GM21367 (cell line): Measurements from ENCODE around the gene ZNF648.
"Not testable (repeated sequence)": the region's sequence is repeated elsewhere in the genome, so short reads cannot be mapped to it uniquely, and the experiment has no call there.

Experiments used
- ATAC-seq: cut with Tn5 transposase; IDR thresholded peaks from one replicate; pipeline ENCODE4 v1.9.1; 2021; ENCODE audit not compliant: unreplicated experiment

ZNF648 gene

GRCh38 chr1:182080040-182080439 lies 18.5 kb upstream of the ZNF648 start:
- no peak for ATAC-seq

- ATAC-seq, result no peak
Observed at GRCh38 chr1:182071924-182072323, 10.4 kb upstream of the ZNF648 start.

- ATAC-seq, result no peak
Observed at GRCh38 chr1:182069028-182069466, 7.5 kb upstream of the ZNF648 start.

- ATAC-seq, result no peak
Observed at GRCh38 chr1:182066934-182067333, 5.4 kb upstream of the ZNF648 start.

- no peak for ATAC-seq
Observed at GRCh38 chr1:182065126-182065845, 3.8 kb upstream of the ZNF648 start.

- no peak for ATAC-seq
Observed at GRCh38 chr1:182064611-182065010, 3.1 kb upstream of the ZNF648 start.

GRCh38 chr1:182062223-182062622 lies 711 bp upstream of the ZNF648 start:
- no peak for ATAC-seq

GRCh38 chr1:182060877-182061276 lies 635 bp downstream of the ZNF648 start:
- no peak for ATAC-seq

GRCh38 chr1:182059936-182060335 lies 1.6 kb downstream of the ZNF648 start:
- no peak for ATAC-seq

- ATAC-seq, result no peak
Observed at GRCh38 chr1:182056601-182057366, 4.7 kb downstream of the ZNF648 start.

GRCh38 chr1:182054698-182055326 lies 6.7 kb downstream of the ZNF648 start:
- ATAC-seq, result peak; percentile 51

GRCh38 chr1:182052355-182052754 lies 9.2 kb downstream of the ZNF648 start:
- no peak for ATAC-seq

- no peak for ATAC-seq
Observed at GRCh38 chr1:182051938-182052337, 9.6 kb downstream of the ZNF648 start.

- no peak for ATAC-seq
Observed at GRCh38 chr1:182050481-182051448, 10.7 kb downstream of the ZNF648 start.

- no peak for ATAC-seq
Observed at GRCh38 chr1:182048562-182048961, 12.9 kb downstream of the ZNF648 start.

GRCh38 chr1:182046763-182047162 lies 14.7 kb downstream of the ZNF648 start:
- no peak for ATAC-seq

- ATAC-seq, result not testable (repeated sequence)
Observed at GRCh38 chr1:182045481-182045880, 16.0 kb downstream of the ZNF648 start.

- ATAC-seq, result no peak
Observed at GRCh38 chr1:182041615-182042014, 19.9 kb downstream of the ZNF648 start.

GRCh38 chr1:182038220-182038619 lies 23.3 kb downstream of the ZNF648 start:
- ATAC-seq, result no peak

GRCh38 chr1:182035097-182035770 lies 26.3 kb downstream of the ZNF648 start:
- no peak for ATAC-seq
